GM18511 (cell line): ENCODE results near the gene MFAP4.

ENCODE experiments used
- ATAC-seq: cut with Tn5 transposase; IDR thresholded peaks from one replicate; pipeline ENCODE4 v1.9.1; 2021; ENCODE audit warnings: mild to moderate bottlenecking, moderate library complexity; ENCODE audit not compliant: unreplicated experiment

Gene MFAP4

DNA sequence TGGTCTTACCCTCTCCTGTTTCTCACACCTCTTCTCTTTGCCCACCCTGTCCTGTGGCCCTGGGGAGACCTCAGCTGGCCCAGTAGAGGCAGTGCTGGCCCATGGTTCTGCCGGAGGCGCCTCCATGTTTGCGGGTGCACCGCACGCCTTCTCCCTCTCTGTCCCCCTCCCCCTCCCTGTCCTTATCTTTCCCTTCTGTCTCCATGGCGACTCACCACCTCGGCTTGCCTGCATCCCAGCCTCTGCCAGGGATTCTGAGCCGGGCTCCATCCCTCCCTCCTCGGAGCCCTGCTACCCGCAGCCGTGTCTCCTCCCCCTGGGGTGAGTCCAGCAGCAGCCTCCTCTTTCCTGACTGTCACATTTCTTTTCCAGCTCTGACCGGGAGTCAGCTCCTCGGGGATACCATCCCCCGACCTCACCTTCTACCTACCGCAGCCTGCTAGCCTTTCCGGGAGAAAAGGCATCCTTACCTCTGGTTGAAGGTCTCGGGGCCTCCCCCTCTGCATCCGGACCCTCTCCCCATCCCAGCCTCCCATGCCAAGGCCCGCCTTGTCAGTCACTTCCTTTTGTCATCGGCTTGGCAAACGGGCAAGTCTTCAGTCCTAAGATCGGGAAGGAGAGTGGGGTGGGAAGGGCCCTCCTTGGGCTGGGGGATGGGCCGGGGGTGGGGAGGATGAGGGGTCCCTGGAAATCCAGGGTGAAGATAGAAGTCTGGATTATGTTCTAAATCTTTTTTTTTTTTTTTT is 24.1 kb upstream of the MFAP4 start, which contains the start of gene RNF112:
Gene RNF112, plus strand, starts transcription at position 358 of the 746 bp plus-strand sequence. Its CDS starts 177 bp downstream, at position 535.
- no peak for ATAC-seq

DNA sequence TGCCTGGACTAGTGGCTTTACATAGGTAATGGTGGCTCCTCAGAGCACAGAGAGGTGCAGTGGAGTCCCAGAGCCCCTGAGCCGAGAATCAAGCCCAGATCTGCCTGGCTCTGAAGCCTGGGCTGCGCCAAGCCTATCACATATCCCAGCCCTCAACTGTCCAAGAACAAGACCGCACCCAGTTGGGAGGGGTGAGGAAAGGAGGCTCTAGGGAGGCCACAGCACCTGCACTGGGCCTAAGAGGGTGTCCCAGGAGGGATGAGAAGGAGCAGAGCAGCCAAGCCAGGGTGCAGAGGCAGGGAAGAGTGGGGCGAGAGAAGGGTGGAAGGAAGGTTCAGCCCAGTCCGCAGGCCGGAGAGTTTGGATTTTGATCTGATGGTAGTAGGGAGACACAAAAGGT is 23.1 kb upstream of the MFAP4 start:
- ATAC-seq: no peak

DNA sequence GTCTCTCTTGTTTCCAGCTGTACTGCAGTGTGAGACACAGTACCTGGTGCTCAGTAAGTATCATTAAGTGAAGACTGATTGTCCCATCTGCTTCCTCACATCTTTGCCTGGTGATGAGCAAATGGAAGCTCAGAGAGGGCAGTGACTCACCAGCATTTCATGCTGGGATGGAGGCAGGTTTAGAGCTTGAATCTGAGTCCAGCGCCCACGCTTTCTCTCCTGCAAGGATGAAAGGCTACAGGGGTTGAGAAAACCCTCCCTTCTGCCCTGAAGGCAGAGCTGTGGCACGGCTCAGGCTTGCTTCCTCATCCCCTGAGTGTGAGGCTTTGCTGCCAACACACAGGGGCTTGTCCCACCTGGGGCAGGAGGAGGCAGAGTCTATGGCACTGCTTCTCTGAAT is 22.5 kb upstream of the MFAP4 start:
- ATAC-seq: no peak

DNA sequence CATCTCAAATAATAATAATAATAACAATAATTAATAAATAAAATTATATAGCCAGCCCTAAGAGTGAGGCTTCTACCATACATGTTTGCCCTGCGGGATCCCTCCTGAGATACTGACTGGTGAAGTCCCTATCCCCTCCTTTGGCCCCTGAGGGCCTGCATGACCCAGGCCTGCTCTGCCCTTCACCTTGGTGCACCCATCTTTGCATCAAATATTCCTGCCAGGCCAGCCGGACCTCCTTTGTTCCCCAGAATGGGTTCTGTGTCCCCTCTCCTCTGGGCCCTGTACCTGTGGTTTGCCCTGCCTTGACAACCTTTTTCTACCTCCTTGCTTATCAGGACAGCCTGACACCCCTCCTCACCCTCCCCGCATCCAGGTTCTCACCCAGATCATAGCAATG is 22.1 kb upstream of the MFAP4 start:
- ATAC-seq: no peak

DNA sequence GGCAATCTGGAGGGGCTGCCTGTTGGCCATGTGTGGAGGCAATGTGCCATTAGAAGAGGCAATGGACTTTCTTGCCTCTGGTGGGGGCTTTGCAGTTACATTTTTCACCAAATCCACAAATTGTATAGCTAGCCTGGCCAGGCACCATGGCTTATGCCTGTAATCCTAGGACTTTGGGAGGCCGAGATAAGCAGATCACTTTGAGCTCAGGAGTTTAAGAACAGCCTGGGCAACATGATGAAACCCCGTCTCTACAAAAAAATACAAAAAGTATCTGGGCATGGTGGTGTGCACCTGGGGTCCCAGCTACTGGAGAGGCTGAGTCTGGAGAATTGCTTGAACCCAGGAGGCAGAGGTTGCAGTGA is 21.3 kb upstream of the MFAP4 start:
- ATAC-seq: no peak

DNA sequence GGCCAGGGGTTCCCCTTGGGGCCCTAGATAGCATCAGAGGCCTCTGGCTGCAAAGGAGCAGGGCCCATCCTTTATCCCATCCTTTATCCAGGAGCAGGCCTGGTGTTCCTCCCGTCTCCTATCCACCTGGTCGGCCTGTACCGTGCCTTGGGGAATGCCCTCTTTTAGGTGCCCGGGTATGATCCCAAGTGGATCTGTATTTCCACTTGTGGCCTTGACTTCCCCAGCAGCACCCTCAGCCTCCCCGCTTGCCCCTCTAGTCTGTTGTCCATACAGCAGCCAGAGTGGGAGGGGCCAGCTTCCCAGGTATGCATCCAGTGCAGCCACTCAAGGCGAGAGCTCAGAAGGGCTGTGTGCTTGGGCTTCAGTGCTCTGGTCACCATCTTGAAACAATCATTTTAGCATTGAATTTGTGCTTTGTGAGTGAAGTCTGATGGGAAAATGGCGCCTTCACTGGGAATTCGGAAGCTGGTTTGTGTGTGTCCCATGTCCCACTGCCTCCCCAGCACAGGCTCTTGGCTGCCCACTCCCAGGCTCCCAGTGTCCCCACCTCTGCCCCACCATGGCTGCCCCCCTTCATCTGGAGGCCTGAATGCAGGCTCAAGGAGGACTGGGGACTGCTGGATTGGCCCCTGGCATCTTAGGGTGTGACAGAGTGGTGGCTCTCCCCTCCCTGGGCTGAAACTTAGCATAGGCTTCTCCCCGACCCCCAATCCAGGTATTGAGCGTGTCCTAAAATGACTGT is 20.8 kb upstream of the MFAP4 start:
- no peak for ATAC-seq

DNA sequence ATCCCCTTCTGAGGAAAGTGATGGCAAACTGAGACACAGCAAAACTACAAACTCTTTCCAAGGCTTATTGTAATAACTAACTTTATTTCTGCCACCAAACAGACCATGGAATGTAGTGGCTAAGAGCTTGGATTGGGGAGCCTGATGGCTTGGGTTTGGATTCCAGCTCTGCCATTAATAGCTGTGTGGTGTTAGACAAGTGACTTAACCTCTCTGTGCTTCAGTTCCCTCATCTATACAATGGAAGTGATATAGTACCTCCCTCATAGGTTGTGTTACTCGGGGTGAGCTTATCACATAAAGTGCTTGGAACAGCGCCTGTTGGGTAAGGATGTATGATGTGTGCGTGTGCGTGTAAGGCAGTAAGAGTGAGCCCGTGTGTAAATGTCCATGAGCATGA is 18.1 kb upstream of the MFAP4 start:
- ATAC-seq: no peak

DNA sequence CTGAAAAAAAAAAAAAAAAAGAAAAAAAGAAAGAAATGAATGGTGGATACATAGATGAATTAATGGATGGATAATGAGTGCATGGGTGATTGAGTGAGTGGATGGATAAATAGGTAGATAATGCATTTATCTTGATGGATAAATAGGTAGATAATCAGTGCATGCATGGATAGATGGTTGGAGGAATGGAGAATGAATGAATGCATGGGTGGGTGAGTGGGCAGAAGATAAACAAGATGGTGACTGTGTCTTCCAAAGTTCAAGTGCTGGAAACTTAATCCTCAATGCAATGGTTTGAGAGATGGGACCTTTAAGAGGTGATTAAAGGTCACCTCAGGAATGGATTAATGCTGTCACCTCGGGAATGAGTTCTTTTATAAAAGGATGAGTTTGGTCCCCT is 17.3 kb upstream of the MFAP4 start:
- no peak for ATAC-seq

DNA sequence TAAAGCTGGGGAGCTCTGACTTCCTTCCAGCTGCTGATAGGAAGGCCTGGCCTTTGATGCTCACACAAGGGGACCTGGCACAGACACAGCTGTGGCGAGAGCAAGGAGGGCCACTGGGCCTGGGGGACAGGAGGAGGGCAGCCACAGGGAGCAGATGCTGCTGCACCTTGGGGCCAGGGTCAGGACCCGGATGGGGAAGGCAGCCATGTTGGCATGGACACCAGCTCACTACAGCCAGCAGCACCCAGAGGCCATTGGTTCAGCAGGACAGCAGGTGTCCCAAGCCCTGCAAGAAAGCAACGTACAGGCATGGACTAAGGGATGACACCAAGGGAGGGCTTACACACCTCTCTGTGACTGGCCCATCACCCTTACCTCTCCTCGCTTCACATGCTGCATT is 16.0 kb upstream of the MFAP4 start:
- ATAC-seq: no peak

DNA sequence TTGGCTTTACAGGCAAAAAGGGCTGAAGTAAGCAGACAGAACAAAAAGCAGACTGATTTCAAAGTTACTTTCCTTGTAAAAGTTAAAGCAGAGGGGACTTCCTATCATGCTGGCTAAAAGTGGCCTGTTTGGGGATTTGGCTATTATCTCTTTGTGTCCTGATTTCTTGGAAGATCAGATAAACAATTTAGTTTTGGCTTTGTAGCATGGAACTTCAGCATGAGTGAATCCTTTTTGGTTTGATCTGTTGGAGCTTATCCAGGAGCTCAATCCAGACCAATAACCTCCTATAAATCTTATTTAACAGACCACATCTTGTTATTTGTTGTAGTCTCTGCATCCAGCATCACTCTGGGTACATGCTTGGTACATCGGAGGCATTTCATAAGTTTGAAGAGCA is 15.2 kb upstream of the MFAP4 start:
- ATAC-seq: no peak

DNA sequence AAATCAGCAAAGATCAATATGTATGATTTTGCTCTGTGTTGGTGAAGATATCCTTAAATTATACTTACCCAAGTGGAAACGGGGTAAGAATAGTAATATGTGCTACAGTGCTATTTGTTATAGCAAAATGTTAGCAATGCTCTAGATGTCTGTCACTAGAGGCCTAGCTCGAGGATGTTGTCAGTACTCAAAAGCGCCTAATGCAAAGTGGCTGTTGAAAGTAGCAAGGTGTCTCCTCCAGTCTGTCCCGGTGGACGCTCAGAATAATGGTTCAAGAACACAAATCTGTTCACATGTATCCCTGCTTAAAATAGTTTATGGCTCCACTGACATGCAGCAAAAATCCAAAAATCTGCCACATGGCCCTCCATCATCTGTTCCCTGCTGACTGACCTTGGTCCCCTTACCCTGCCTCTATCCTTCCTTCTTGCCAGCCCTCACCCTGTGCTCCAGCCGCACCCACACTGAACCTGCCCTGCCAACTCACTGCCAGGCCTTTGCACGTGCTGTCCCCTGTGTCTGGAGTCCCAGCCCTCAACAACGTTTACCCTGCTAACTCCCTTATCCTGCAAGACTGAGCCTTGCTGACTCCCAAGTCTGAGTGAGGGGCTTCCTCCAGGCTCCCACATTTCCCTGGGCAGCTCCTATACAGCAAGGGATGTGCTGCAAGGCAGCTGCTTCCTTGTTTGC is 14.5 kb upstream of the MFAP4 start:
- ATAC-seq: no peak

DNA sequence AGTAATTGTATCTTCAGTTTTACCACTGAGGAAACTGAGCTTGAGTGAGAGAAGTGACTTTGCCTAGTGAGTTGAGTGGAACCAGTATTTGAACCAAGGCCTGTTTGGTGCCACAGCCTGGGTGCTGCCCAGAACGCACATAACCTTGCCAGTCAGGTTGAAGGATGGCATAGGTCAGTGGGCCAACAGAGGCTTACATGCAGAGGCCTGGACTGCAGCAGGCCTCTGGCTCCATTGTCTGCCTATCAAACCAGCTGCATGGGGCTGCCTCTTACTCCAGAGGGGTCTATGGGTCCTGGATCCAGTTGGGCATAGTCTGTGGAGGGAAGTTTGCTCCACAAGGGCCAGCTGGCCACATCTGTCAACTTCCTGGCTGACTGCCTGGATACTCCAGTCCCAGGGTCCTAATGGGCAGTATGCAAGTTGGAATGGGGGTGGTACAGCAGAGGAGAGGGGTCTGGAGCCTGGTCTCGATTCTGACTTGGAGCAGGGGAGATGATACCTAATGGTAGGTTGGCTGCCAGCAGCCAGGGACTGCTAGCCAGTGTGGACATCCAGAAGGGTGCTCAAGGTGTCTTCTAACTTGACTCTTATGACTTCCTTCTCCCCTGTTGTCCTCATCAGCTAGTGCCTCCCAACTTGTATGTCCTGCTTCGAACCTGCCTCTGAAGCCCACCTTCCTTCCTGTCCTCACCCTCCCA is 12.9 kb upstream of the MFAP4 start:
- ATAC-seq: no peak

DNA sequence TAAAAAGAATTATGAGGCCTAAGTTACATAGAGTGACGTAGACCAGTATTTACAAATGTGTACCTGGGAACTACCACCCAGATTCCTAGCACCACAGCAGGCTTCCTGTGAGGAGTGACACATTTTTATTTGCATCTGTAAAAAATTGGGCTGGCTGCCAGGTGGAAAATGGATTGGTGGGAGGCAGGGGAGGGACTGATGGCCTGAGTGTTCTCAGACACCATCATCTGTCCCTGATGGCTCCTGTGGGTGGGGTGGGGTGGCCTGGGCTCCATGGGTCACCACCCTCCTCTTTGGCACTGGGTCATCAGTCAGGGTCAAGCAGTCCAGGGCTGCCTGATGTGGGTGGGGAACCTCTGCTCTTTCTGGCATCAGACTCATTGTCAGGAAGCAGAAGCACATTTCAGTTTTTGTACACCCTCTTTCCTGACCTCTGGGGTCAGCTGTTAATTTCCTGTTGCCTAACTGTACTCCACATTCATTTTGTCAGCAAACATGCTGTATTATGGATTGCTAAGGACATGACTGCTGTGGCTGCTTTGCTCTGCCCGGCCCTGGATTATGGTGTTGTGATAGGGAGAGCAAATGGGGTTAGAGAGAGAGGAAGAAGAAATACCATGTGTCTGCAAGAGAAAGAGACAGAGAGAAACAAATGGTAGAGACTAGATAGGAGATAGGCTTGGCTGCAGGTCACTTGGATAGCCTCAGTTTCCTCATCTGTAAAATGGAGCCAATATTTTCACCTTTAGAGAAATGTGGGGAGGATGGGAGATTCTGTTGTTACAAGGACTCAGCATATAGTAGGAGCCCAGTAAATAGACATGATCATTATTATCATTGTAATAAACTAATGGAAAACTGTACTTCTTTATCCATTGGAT is 11.6 kb upstream of the MFAP4 start:
- no peak for ATAC-seq

DNA sequence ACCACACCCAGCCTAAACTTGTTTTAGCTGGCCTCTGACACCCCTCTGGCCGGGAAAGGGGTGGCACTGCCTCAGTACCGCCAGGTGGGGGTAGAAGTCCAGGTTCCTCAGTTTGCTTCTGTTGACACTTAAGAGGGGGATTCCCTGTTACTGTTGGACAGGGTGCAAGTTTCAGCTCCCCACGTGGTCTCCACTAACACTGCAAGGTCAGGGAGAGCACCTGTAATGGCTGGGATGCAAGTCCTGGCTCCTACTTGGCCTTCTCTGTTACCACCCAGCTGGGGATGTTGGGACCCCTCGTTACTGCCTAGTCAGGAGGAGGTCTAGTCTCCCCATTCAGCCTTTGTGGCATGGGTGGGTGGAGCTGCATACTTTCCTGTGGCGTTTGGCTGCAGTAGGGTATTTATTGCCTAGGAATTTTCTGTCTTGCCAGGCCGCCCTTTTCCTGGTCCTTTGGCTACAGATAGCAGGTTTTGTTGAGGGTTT is 10.6 kb upstream of the MFAP4 start:
- no peak for ATAC-seq

DNA sequence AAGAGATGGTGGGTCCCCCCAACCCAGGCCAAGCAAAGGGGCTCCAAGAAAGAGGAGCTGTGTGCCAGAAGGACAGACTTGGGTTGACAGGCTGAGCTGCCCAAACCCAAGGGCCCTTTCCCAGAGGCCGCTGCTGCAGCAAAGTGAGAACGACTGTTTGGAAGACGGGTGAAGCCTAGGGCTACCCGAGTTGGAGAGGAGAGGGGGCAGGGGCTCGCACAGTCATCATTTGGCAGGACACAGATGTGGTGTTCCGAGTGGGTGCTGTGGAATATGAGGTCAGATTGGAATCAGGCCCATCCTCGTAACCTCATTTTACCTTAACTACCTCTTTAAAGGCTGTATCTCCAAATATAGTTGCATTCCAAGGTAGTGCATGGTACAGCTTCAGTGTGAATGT is 5.3 kb upstream of the MFAP4 start:
- no peak for ATAC-seq

DNA sequence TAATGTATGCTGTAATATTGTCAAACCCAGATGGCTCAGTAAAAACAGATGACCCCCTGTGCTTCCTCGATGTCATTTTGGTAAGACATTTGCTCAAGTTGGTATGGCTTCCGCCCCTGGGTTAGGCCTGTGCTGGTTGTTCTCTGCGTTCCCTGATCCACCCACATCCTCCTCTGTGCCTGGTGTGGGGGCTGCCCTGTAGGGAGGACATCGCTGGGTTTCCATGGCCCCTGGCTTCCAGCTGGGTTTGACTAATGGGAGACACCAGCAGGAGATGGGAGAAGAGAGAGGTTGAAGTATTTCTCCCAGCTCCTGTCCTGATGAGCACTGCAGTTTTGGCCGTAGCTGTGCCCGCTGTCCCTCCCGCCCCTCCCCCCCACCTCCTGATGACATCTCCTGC is 4.4 kb upstream of the MFAP4 start:
- ATAC-seq: no peak

DNA sequence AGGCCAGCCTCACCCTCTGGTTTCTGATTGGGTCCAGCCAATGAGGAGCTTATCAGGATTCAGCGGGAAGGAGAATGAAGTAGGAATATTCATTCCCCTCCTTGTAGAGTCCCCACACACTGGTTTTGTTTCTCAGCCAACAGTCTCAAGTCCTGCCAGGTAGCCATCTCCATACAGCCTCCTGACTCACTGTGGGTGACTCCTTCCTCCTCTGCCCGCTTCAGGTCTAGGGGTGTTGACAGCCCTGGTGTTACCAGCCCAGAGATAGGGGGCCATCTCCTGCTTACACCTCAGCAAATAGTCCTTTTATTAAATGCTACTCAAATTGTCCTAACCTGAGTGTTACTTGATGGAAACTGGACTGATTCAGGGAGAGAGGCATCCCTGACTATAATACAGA is 4.0 kb upstream of the MFAP4 start:
- no peak for ATAC-seq

DNA sequence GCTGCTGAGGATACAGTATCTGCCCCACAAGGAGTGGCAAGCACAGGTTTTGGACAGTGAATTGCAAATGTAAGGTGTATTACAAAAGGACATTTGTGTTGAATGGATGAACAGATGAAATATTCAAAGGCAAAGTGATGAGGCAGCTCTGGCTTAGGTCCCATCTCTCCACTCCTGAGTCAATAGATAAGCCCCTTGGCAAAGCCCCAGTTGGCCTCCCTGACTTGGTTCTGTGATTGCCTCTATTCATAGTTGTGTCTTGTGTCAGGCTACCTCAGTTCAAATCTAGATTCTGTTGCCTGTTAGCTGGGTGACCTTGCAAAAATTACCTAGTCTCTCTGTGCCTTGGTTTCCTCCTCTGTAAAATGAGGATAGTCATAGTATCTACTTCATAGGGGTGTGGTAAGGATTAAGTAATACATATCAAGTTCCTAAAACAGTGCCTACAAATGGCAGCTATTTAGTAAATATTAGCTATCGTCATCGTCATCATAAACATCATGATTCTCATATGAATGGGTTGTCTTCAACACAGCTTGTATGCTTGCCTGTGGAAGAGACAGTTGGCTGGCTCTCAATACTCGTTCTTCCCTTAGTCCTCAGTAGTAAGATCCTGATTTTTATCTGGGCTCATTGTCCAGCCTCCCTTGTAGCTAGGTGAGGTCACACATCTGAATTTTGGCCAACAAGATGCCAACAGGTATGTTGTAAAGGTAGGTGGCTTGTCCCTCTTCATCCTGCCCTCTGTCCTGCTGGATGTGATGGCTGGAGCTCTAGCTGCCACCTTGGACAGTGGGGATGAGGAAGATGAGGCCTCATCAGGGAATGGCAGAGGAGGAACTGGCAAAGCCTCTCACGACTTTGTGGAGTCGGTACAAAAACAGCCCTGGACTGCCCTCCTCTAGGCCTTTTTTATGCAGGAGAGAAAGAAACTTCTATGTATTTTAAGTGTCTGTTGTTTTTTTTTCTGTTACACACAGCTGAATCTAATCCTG is 2.1 kb upstream of the MFAP4 start:
- no peak for ATAC-seq

DNA sequence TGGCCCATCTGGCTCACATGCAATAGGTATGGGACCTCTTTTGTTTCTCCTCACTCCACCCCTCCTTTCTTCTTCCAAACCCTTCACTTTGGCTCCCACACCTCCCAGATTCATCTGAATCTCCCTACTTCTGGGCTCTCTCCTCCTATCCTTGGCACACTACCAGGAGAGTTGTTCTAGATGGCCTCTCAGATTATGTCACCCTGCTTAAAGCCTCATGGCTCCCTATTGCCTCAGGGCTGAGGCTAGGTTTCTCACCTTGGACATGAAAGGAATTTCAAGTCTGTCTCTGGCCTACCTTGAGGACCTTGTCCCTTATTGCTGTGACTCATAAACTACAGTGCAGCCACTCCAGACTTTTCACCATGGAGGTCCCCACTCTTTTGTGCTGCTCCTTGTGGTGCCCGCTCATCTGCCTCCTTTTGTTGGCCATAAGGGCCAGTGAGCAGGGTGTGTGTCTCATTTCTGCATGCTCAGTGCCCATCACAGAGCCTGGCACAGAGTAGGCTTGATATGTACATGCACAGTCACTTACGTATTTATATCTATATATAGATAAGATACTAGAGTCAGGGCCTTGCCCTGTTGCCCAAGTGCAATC is 1.0 kb upstream of the MFAP4 start:
- no peak for ATAC-seq
